ENCODE measurements around the gene MRE11.

Gene MRE11

GRCh38 chr11:94454301-94454700 lies 39.3 kb downstream of the MRE11 start:
- POLR2A ChIA-PET, result no interaction called here
- CTCF ChIA-PET, result no interaction called here
- DNase-seq (ENCODE audit: extremely low spot score), result no peak
- TF ChIP-seq NFRKB (IDR thresholded peaks at IDR 0.05), result no peak
- TF ChIP-seq ZNF384 (IDR thresholded peaks at IDR 0.05), result no peak
- TF ChIP-seq FOXK2 (IDR thresholded peaks at IDR 0.05), result no peak
- TF ChIP-seq HDGF (IDR thresholded peaks at IDR 0.05; ENCODE audit: borderline replicate concordance), result no peak
- TF ChIP-seq SP1 (IDR thresholded peaks at IDR 0.05), result no peak
- TF ChIP-seq FOXM1 (IDR thresholded peaks at IDR 0.05; ENCODE audit: borderline replicate concordance), result no peak
- no peak for TF ChIP-seq CTBP1 (IDR thresholded peaks at IDR 0.05; ENCODE audit: borderline replicate concordance)
- no peak for TF ChIP-seq FOXA1 (IDR thresholded peaks at IDR 0.05)
- TF ChIP-seq TARDBP (IDR thresholded peaks at IDR 0.05), result no peak
- TF ChIP-seq SUZ12 (IDR thresholded peaks at IDR 0.05), result no peak
- TF ChIP-seq BHLHE40 (IDR thresholded peaks at IDR 0.05; ENCODE audit: borderline replicate concordance), result no peak
- TF ChIP-seq L3MBTL2 (conservative IDR thresholded peaks at IDR 0.05), result no peak

GRCh38 chr11:94452988-94453387 lies 40.7 kb downstream of the MRE11 start:
- DNase-seq (ENCODE audit: extremely low spot score), result no peak
- ChIA-PET CTCF (no interaction called here), POLR2A (no interaction called here)
- TF ChIP-seq ELF4 (IDR thresholded peaks at IDR 0.05) (no peak), SUZ12 (IDR thresholded peaks at IDR 0.05) (no peak), BHLHE40 (IDR thresholded peaks at IDR 0.05; ENCODE audit: borderline replicate concordance) (no peak), SP1 (IDR thresholded peaks at IDR 0.05) (no peak), LEF1 (IDR thresholded peaks at IDR 0.05; ENCODE audit: borderline replicate concordance) (no peak), ARNT (IDR thresholded peaks at IDR 0.05) (no peak), ZNF384 (IDR thresholded peaks at IDR 0.05) (no peak), FOXK2 (IDR thresholded peaks at IDR 0.05) (no peak), TARDBP (IDR thresholded peaks at IDR 0.05) (no peak), CTBP1 (IDR thresholded peaks at IDR 0.05; ENCODE audit: borderline replicate concordance) (no peak), HDGF (IDR thresholded peaks at IDR 0.05; ENCODE audit: borderline replicate concordance) (no peak)

GRCh38 chr11:94450048-94450447 lies 43.6 kb downstream of the MRE11 start:
- TF ChIP-seq SP1 (IDR thresholded peaks at IDR 0.05), result no peak
- TF ChIP-seq FOXA1 (IDR thresholded peaks at IDR 0.05), result no peak
- TF ChIP-seq FOXM1 (IDR thresholded peaks at IDR 0.05; ENCODE audit: borderline replicate concordance), result no peak
- TF ChIP-seq HDGF (IDR thresholded peaks at IDR 0.05; ENCODE audit: borderline replicate concordance), result no peak
- no peak for TF ChIP-seq PKNOX1 (IDR thresholded peaks at IDR 0.05)
- TF ChIP-seq SUZ12 (IDR thresholded peaks at IDR 0.05), result no peak
- no peak for TF ChIP-seq ELF4 (IDR thresholded peaks at IDR 0.05)
- no peak for TF ChIP-seq NFRKB (IDR thresholded peaks at IDR 0.05)
- no peak for TF ChIP-seq L3MBTL2 (conservative IDR thresholded peaks at IDR 0.05)
- no peak for TF ChIP-seq ZNF384 (IDR thresholded peaks at IDR 0.05)
- no peak for TF ChIP-seq ARNT (IDR thresholded peaks at IDR 0.05)
- TF ChIP-seq TARDBP (IDR thresholded peaks at IDR 0.05), result no peak
- no peak for TF ChIP-seq CTBP1 (IDR thresholded peaks at IDR 0.05; ENCODE audit: borderline replicate concordance)
- TF ChIP-seq LEF1 (IDR thresholded peaks at IDR 0.05; ENCODE audit: borderline replicate concordance), result no peak
- TF ChIP-seq FOXK2 (IDR thresholded peaks at IDR 0.05), result no peak
- no peak for TF ChIP-seq BHLHE40 (IDR thresholded peaks at IDR 0.05; ENCODE audit: borderline replicate concordance)
- CTCF ChIA-PET, result no interaction called here
- no peak for DNase-seq (ENCODE audit: extremely low spot score)
- POLR2A ChIA-PET, result no interaction called here

GRCh38 chr11:94449437-94449836 lies 44.2 kb downstream of the MRE11 start:
- no peak for TF ChIP-seq ARNT (IDR thresholded peaks at IDR 0.05)
- TF ChIP-seq NFRKB (IDR thresholded peaks at IDR 0.05), result no peak
- no peak for TF ChIP-seq PKNOX1 (IDR thresholded peaks at IDR 0.05)
- TF ChIP-seq L3MBTL2 (conservative IDR thresholded peaks at IDR 0.05), result no peak
- TF ChIP-seq SUZ12 (IDR thresholded peaks at IDR 0.05), result no peak
- no peak for TF ChIP-seq ZNF384 (IDR thresholded peaks at IDR 0.05)
- no peak for TF ChIP-seq BHLHE40 (IDR thresholded peaks at IDR 0.05; ENCODE audit: borderline replicate concordance)
- DNase-seq (ENCODE audit: extremely low spot score), result no peak
- CTCF ChIA-PET, result interaction anchor here (0.6 kb wide), 1 partner anchor 43 kb away, joined by 3 read pairs; no protein-coding TSS in a partner anchor

GRCh38 chr11:94449029-94449428 lies 44.6 kb downstream of the MRE11 start:
- DNase-seq (ENCODE audit: extremely low spot score), result no peak
- TF ChIP-seq TARDBP (IDR thresholded peaks at IDR 0.05) (no peak), FOXK2 (IDR thresholded peaks at IDR 0.05) (no peak), NFRKB (IDR thresholded peaks at IDR 0.05) (no peak), CTBP1 (IDR thresholded peaks at IDR 0.05; ENCODE audit: borderline replicate concordance) (no peak), BHLHE40 (IDR thresholded peaks at IDR 0.05; ENCODE audit: borderline replicate concordance) (no peak), FOXM1 (IDR thresholded peaks at IDR 0.05; ENCODE audit: borderline replicate concordance) (no peak), ZNF384 (IDR thresholded peaks at IDR 0.05) (no peak), ELF4 (IDR thresholded peaks at IDR 0.05) (no peak)
- CTCF ChIA-PET, result interaction anchor here (0.6 kb wide), 1 partner anchor 43 kb away, joined by 3 read pairs; no protein-coding TSS in a partner anchor
- POLR2A ChIA-PET, result no interaction called here

More at GRCh38 chr11:94449437-94449836, 44.2 kb downstream of the MRE11 start:
- POLR2A ChIA-PET, result no interaction called here

- CTCF ChIA-PET, result no interaction called here
- POLR2A ChIA-PET, result interaction anchor here (1.0 kb wide), 1 partner anchor 31 kb away, joined by 3 read pairs; no protein-coding TSS in a partner anchor
- no peak for DNase-seq (ENCODE audit: extremely low spot score)
- no peak for TF ChIP-seq L3MBTL2 (conservative IDR thresholded peaks at IDR 0.05)
- no peak for TF ChIP-seq LEF1 (IDR thresholded peaks at IDR 0.05; ENCODE audit: borderline replicate concordance)
- no peak for TF ChIP-seq TARDBP (IDR thresholded peaks at IDR 0.05)
- no peak for TF ChIP-seq FOXA1 (IDR thresholded peaks at IDR 0.05)
- no peak for TF ChIP-seq NFRKB (IDR thresholded peaks at IDR 0.05)
- TF ChIP-seq HDGF (IDR thresholded peaks at IDR 0.05; ENCODE audit: borderline replicate concordance), result no peak
- TF ChIP-seq SUZ12 (IDR thresholded peaks at IDR 0.05), result no peak
- TF ChIP-seq ELF4 (IDR thresholded peaks at IDR 0.05), result no peak
- no peak for TF ChIP-seq FOXK2 (IDR thresholded peaks at IDR 0.05)
- no peak for TF ChIP-seq ZNF384 (IDR thresholded peaks at IDR 0.05)
- no peak for TF ChIP-seq ARNT (IDR thresholded peaks at IDR 0.05)
- no peak for TF ChIP-seq PKNOX1 (IDR thresholded peaks at IDR 0.05)
- TF ChIP-seq FOXM1 (IDR thresholded peaks at IDR 0.05; ENCODE audit: borderline replicate concordance), result no peak
- TF ChIP-seq SP1 (IDR thresholded peaks at IDR 0.05), result no peak
Measured at GRCh38 chr11:94447149-94447548, 46.5 kb downstream of the MRE11 start.

Data from HEK293T (cell line).